A673 (cell line): ENCODE measurements around the gene RAB3GAP2.

Experiments
- EZH2 ChIP-seq: fragments of 200-600 bp; sonication (generic); IDR thresholded peaks from 2 replicates; pipeline ENCODE4 v1.6.1; 2017; ENCODE audit warnings: borderline replicate concordance, low read depth, mild to moderate bottlenecking, mixed read lengths, antibody characterized with exemption, low read length; ENCODE audit not compliant: poor library complexity, severe bottlenecking
- TF ChIP-seq, protein P1 (sequence below): fragments of 300-800, 200-600 bp; sonication (generic); conservative IDR thresholded peaks from 2 replicates; pipeline ENCODE4 v1.5.1; 2017; ENCODE audit warnings: low read depth, mild to moderate bottlenecking, antibody characterized with exemption, low read length, moderate library complexity, mixed read lengths

DNA sequence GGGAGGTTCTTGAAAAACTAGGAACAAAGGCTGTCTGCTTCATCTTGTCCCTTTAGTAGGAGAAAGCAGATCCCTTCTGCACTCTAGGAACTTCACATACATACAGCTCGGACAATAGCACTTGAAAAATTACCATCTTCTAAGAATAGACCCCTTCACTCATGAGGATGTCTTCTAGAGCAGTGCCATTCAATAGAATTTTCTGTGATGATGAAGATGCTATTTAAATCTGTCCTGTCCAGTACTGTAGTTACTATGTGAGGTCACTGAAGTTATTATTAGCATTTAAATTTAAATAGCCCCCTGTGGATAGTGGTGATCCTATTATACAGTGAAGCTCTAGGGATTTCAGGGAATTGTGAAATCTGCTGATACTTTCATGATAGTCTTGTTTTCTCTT lies 46.4 kb upstream of the RAB3GAP2 start:
- TF ChIP-seq, protein P1, sequence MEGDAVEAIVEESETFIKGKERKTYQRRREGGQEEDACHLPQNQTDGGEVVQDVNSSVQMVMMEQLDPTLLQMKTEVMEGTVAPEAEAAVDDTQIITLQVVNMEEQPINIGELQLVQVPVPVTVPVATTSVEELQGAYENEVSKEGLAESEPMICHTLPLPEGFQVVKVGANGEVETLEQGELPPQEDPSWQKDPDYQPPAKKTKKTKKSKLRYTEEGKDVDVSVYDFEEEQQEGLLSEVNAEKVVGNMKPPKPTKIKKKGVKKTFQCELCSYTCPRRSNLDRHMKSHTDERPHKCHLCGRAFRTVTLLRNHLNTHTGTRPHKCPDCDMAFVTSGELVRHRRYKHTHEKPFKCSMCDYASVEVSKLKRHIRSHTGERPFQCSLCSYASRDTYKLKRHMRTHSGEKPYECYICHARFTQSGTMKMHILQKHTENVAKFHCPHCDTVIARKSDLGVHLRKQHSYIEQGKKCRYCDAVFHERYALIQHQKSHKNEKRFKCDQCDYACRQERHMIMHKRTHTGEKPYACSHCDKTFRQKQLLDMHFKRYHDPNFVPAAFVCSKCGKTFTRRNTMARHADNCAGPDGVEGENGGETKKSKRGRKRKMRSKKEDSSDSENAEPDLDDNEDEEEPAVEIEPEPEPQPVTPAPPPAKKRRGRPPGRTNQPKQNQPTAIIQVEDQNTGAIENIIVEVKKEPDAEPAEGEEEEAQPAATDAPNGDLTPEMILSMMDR = no peak
- no peak for TF ChIP-seq EZH2
